B cell (primary cell): ENCODE data around the gene VPREB1.

ENCODE experiments used
- CTCF ChIP-seq: fragments of 200-600 bp; IDR thresholded peaks from one replicate; pipeline ENCODE4 v1.8.0; 2022; ENCODE audit warnings: antibody characterized with exemption, mild to moderate bottlenecking
- EZH2 ChIP-seq: IDR thresholded peaks from 2 replicates; pipeline ENCODE4 v1.6.1; 2012; ENCODE audit warnings: borderline replicate concordance, low read depth, mild to moderate bottlenecking, moderate library complexity, low read length; ENCODE audit not compliant: insufficient read depth, poor library complexity, severe bottlenecking

DNA sequence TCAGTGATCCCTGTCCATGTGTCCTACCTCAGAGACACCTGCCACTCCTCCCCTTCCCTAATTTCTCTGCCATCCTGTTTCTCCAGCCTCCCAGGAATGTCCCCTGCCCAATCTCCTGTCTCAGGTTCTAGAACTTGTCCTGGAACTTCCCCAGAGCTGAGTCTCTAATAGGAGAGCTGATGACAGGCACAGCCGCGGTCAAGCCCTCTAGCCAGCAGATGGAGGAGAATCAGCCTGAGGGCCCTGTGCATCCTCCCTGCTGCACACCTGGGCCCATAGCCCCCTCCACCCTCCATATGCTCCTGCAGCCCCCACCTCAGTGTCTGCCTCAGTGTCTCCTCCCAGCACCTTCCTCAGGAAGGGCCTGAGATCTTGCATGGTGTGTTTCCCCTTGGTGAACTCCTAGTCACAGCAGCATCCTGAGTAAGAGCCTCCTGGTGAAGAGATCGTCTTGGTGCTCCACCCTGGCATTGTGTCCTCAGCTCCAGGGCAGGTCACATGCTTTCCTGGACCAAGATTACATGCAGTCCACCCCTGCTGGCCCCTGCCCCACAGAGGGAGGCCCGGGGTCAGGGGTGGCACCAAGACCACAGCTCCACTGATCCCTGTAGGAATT lies 43.9 kb upstream of the VPREB1 start:
- no peak for TF ChIP-seq CTCF
- TF ChIP-seq EZH2 = no peak
